Measurements from ENCODE around the gene TPTE.
"Not testable (repeated sequence)": the region's sequence is repeated elsewhere in the genome, so short reads cannot be mapped to it uniquely, and the experiment has no call there.

The TPTE gene

GRCh38 chr21:10617133-10617752 lies 95.9 kb downstream of the TPTE start:
- not testable (repeated sequence) for DNase-seq

GRCh38 chr21:10627316-10627863 lies 106.0 kb downstream of the TPTE start:
- no peak for DNase-seq

- not testable (repeated sequence) for DNase-seq
Measured at GRCh38 chr21:10629239-10629638, 107.9 kb downstream of the TPTE start.

GRCh38 chr21:10630829-10631228 lies 109.4 kb downstream of the TPTE start:
- not testable (repeated sequence) for DNase-seq

- not testable (repeated sequence) for DNase-seq
Measured at GRCh38 chr21:10631316-10631715, 109.9 kb downstream of the TPTE start.

GRCh38 chr21:10638144-10638543 lies 116.8 kb downstream of the TPTE start:
- DNase-seq, result not testable (repeated sequence)

GRCh38 chr21:10639123-10639522 lies 117.7 kb downstream of the TPTE start:
- DNase-seq, result no peak

- DNase-seq, result not testable (repeated sequence)
Measured at GRCh38 chr21:10639746-10640145, 118.4 kb downstream of the TPTE start.

GRCh38 chr21:10640446-10640845 lies 119.1 kb downstream of the TPTE start:
- no peak for DNase-seq

- DNase-seq, result no peak
Measured at GRCh38 chr21:10641107-10641506, 119.7 kb downstream of the TPTE start.

- not testable (repeated sequence) for DNase-seq
Measured at GRCh38 chr21:10645667-10646066, 124.3 kb downstream of the TPTE start.

GRCh38 chr21:10649350-10650149 lies 128.2 kb downstream of the TPTE start:
- DNase-seq, result not testable (repeated sequence)

- DNase-seq, result not testable (repeated sequence)
Measured at GRCh38 chr21:10650297-10650696, 128.9 kb downstream of the TPTE start.
